K562 (cell line): ENCODE data around the gene ATAD2B. TPM values are rescaled to one million over a fixed set of nuclear protein-coding genes. Genes with fewer than 3 reads are reported as not detected.

Experiments
- CCNT2 ChIP-seq: IDR thresholded peaks from 2 replicates; pipeline ENCODE4 v1.6.1; 2011; ENCODE audit warnings: borderline replicate concordance, low read depth, mild to moderate bottlenecking, moderate library complexity, mixed read lengths, low read length; ENCODE audit not compliant: insufficient read length; ENCODE audit errors: extremely low read depth
- CEBPG ChIP-seq, 3 experiments: fragments of 200-800 bp in 1 of 3; sonication (Bioruptor generic) in 1 of 3; sonication (generic) in 1 of 3; formaldehyde crosslinking in 1 of 3; IDR thresholded peaks in 2 of 3; conservative IDR thresholded peaks in 1 of 3; 2 replicates each; pipeline versions ENCODE4 v1.6.1 to v1.8.0; 2016 to 2022; ENCODE audit warnings: missing compliant biosample characterization in 2 of 3, missing genetic modification characterization in 2 of 3, mild to moderate bottlenecking in 1 of 3, missing genetic modification reagents in 1 of 3
- FOXA3 ChIP-seq, 2 experiments: fragments of 450-650 bp in 1 of 2; sonication (generic) in 1 of 2; formaldehyde crosslinking; IDR thresholded peaks in 1 of 2; conservative IDR thresholded peaks in 1 of 2; 2 replicates each; pipeline versions ENCODE4 v1.4.0 to v1.8.0; 2020 to 2022; ENCODE audit warnings: mild to moderate bottlenecking in 2 of 2, missing genetic modification reagents in 1 of 2
- HDAC2 ChIP-seq: fragments of 450-650 bp; IDR thresholded peaks from 2 replicates; pipeline ENCODE4 v1.6.1; 2016; ENCODE audit warnings: mild to moderate bottlenecking
- HMBOX1 ChIP-seq: sonication (generic); IDR thresholded peaks from 2 replicates; pipeline ENCODE4 v1.6.1; 2016
- RBFOX2 ChIP-seq: fragments of 200-400 bp; formaldehyde crosslinking; IDR thresholded peaks from 2 replicates; pipeline ENCODE4 v1.6.1; 2017; ENCODE audit warnings: low read depth, mild to moderate bottlenecking, low read length, moderate library complexity
- RCOR1 ChIP-seq, 2 experiments: IDR thresholded peaks; 2 replicates each; pipeline ENCODE4 v1.6.1; 2012; ENCODE audit warnings: low read depth in 2 of 2, low read length in 2 of 2, borderline replicate concordance in 1 of 2, improper control_type of control experiment in 1 of 2
- SIN3B ChIP-seq: fragments of 450-650 bp; IDR thresholded peaks from 2 replicates; pipeline ENCODE4 v1.6.1; 2017; ENCODE audit warnings: low read depth, mild to moderate bottlenecking, moderate library complexity
- SMAD1 ChIP-seq: fragments of 150-350 bp; IDR thresholded peaks from 2 replicates; pipeline ENCODE4 v1.6.1; 2014; ENCODE audit warnings: low read length, low read depth; ENCODE audit not compliant: partially characterized antibody
- ZBTB2 ChIP-seq: fragments of 450-650 bp; IDR thresholded peaks from 2 replicates; pipeline ENCODE4 v1.6.1; 2016; ENCODE audit warnings: antibody characterized with exemption
- ZKSCAN8 ChIP-seq: fragments of 200-800 bp; sonication (Bioruptor generic); IDR thresholded peaks from 2 replicates; pipeline ENCODE4 v1.6.1; 2016; ENCODE audit warnings: missing genetic modification characterization, missing compliant biosample characterization
- ZNF12 ChIP-seq: sonication (generic); formaldehyde crosslinking; IDR thresholded peaks from 2 replicates; pipeline ENCODE4 v1.4.0; 2020; ENCODE audit warnings: mild to moderate bottlenecking, missing genetic modification reagents
- ZNF347 ChIP-seq: fragments of 450-650 bp; formaldehyde crosslinking; IDR thresholded peaks from 2 replicates; pipeline ENCODE4 v1.4.0; 2020; ENCODE audit warnings: low read depth, mild to moderate bottlenecking, moderate library complexity
- ZNF584 ChIP-seq: fragments of 200-800 bp; sonication (Bioruptor generic); IDR thresholded peaks from 2 replicates; pipeline ENCODE4 v1.6.1; 2016; ENCODE audit warnings: low read depth, mild to moderate bottlenecking, missing genetic modification characterization, missing compliant biosample characterization
- polyA plus RNA-seq, 8 experiments: library from polyadenylated mRNA; depleted of rRNA in 4 of 8; stranded (reverse) in 5 of 8; unstranded in 3 of 8; fragments of >200 nt; fragmentation: Nextera tagmentation in 2 of 8; fragmentation: Illumina TruSeq in 1 of 8; extraction: Ambion mirVana in 2 of 8; extraction: Trizol in 1 of 8; gene quantifications; 2 replicates each; pipeline versions ENCODE4 v1.2.1 to v1.2.3, GENCODE V29; 2011 to 2014; ENCODE audit warnings: inconsistent platforms in 1 of 8, missing spikeins in 1 of 8
- total RNA-seq, 7 experiments: library from RNA; depleted of rRNA in 6 of 7; stranded (reverse); fragments of >200 nt in 6 of 7; fragmentation: Illumina TruSeq in 2 of 7; extraction: Trizol in 2 of 7; gene quantifications; 2 replicates each; pipeline versions ENCODE4 v1.2.1 to v1.2.3, GENCODE V29; 2011 to 2021; ENCODE audit warnings: low replicate concordance in 1 of 7
- TF ChIP-seq, protein P1 (sequence below): fragments of 450-650 bp; IDR thresholded peaks from 2 replicates; pipeline ENCODE4 v1.6.1; 2016; ENCODE audit warnings: borderline replicate concordance
- TF ChIP-seq, protein P2 (sequence below), 2 experiments: fragments of 450-650 bp; conservative IDR thresholded peaks; 2 replicates each; pipeline ENCODE4 v1.6.1; 2017; ENCODE audit warnings: mild to moderate bottlenecking in 2 of 2, moderate library complexity in 2 of 2

The ATAD2B gene
- total and polyA plus RNA-seq, 9 of the 15 experiments (the other 6 are each of a cell fraction or from before 2014, with no cell fraction given), result 3.2 to 21.6 (median 11.4) TPM

DNA sequence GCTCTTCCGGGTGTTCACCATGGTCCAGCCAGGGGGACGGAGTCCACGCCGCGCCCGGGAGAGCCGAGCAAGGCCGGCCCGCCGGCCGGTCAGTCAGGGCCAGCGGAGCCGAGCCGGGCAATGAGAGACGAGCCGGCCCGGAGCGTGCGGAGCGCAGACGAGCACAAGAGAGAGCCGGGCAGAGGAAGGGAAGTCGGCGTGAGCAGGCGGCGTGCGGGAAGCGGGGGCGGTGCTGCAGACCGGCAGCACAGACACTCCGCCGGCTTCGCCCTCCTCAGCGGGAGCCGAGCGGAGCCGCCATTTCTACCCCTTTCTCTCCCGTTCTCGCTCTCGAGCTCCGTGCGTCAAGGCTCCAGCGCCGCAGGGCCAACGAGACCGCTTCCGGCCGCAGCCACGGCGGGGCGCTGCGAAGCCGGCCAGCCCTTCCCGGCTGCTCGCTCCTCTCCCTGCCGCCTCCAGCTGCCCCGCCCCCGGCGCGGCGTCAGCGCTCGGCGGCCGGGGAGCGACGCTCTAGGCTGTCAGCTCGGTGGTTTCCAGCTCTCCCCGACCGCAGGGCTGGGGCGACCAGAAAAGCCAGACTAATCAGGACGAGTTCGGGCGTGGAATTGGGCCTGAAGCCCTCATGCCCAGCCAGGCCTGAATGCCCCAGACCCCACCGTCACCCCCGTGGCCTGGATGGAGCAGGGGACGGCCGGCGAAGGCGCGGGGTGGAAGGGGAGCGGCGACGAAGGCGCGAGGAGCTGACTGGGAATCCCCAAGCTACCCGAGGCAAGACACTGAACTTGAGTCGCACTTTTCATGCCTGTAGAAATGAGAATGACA lies at the start of gene ATAD2B (continued):
- TF ChIP-seq, protein P1, sequence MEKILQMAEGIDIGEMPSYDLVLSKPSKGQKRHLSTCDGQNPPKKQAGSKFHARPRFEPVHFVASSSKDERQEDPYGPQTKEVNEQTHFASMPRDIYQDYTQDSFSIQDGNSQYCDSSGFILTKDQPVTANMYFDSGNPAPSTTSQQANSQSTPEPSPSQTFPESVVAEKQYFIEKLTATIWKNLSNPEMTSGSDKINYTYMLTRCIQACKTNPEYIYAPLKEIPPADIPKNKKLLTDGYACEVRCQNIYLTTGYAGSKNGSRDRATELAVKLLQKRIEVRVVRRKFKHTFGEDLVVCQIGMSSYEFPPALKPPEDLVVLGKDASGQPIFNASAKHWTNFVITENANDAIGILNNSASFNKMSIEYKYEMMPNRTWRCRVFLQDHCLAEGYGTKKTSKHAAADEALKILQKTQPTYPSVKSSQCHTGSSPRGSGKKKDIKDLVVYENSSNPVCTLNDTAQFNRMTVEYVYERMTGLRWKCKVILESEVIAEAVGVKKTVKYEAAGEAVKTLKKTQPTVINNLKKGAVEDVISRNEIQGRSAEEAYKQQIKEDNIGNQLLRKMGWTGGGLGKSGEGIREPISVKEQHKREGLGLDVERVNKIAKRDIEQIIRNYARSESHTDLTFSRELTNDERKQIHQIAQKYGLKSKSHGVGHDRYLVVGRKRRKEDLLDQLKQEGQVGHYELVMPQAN, result peak; percentile 71
- TF ChIP-seq SMAD1 (peak; percentile 64), SIN3B (peak; percentile 51; the same call in 1 of the 2 replicates), ZKSCAN8 (no peak), CEBPG (CRISPR knock-in tag; IDR thresholded peaks at IDR 0.05) (0 out of 2 replicates have a peak, but pooled peaks have one; percentile 2), CEBPG (tag; conservative IDR thresholded peaks at IDR 0.05 in 1 of 2, IDR thresholded peaks at IDR 0.05 in 1 of 2) (no peak), ZNF584 (CRISPR knock-in tag) (no peak), ZNF12 (CRISPR knock-in tag) (peak; percentile 60), RBFOX2 (peak; percentile 97), FOXA3 (CRISPR knock-in tag; conservative IDR thresholded peaks at IDR 0.05 in 1 of 2, IDR thresholded peaks at IDR 0.05 in 1 of 2) (no peak), ZNF347 (CRISPR knock-in tag) (no peak), ZBTB2 (no peak), CCNT2 (peak; percentile 95), RCOR1 (IDR thresholded peaks at IDR 0.05; ENCODE audit: borderline replicate concordance in 1 of 2, low read depth in 2 of 2, low read length in 2 of 2) (peak in 1 of 2 experiments; percentile 67; a peak in 2 of 4 replicates), HMBOX1 (no peak; the same call in 1 of the 2 replicates), HDAC2 (peak; percentile 31; the same call in 1 of the 2 replicates)
- TF ChIP-seq, protein P2, sequence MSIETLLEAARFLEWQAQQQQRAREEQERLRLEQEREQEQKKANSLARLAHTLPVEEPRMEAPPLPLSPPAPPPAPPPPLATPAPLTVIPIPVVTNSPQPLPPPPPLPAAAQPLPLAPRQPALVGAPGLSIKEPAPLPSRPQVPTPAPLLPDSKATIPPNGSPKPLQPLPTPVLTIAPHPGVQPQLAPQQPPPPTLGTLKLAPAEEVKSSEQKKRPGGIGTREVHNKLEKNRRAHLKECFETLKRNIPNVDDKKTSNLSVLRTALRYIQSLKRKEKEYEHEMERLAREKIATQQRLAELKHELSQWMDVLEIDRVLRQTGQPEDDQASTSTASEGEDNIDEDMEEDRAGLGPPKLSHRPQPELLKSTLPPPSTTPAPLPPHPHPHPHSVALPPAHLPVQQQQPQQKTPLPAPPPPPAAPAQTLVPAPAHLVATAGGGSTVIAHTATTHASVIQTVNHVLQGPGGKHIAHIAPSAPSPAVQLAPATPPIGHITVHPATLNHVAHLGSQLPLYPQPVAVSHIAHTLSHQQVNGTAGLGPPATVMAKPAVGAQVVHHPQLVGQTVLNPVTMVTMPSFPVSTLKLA (conservative IDR thresholded peaks at IDR 0.05), result peak; percentile 70 to 85
